ENCODE data around the gene TM4SF4.

TM4SF4 gene

GRCh38 chr3:149512073-149512782 is 37.7 kb downstream of the TM4SF4 start:
- no peak for DNase-seq (ENCODE audit: low read depth, low spot score)

GRCh38 chr3:149514471-149514870 is 40.0 kb downstream of the TM4SF4 start:
- no peak for DNase-seq (ENCODE audit: low read depth, low spot score)

GRCh38 chr3:149515249-149515648 is 40.8 kb downstream of the TM4SF4 start:
- no peak for DNase-seq (ENCODE audit: low read depth, low spot score)

GRCh38 chr3:149516920-149517319 is 42.4 kb downstream of the TM4SF4 start:
- no peak for DNase-seq (ENCODE audit: low read depth, low spot score)

- no peak for DNase-seq (ENCODE audit: low read depth, low spot score)
Observed at GRCh38 chr3:149519912-149520311, 45.4 kb downstream of the TM4SF4 start.

GRCh38 chr3:149523512-149524299 is 49.2 kb downstream of the TM4SF4 start:
- no peak for DNase-seq (ENCODE audit: low read depth, low spot score)

GRCh38 chr3:149527531-149528339 is 53.2 kb downstream of the TM4SF4 start:
- no peak for DNase-seq (ENCODE audit: low read depth, low spot score)

GRCh38 chr3:149528340-149528650 is 53.8 kb downstream of the TM4SF4 start:
- no peak for DNase-seq (ENCODE audit: low read depth, low spot score)

GRCh38 chr3:149529099-149529498 is 54.6 kb downstream of the TM4SF4 start:
- no peak for DNase-seq (ENCODE audit: low read depth, low spot score)

GRCh38 chr3:149532489-149533180 is 58.1 kb downstream of the TM4SF4 start:
- no peak for DNase-seq (ENCODE audit: low read depth, low spot score)

GRCh38 chr3:149534082-149534481 is 59.6 kb downstream of the TM4SF4 start:
- no peak for DNase-seq (ENCODE audit: low read depth, low spot score)

- no peak for DNase-seq (ENCODE audit: low read depth, low spot score)
Observed at GRCh38 chr3:149534671-149535332, 60.3 kb downstream of the TM4SF4 start.

GRCh38 chr3:149535333-149535685 is 60.8 kb downstream of the TM4SF4 start:
- DNase-seq (ENCODE audit: low read depth, low spot score), result no peak

GRCh38 chr3:149536429-149536828 is 61.9 kb downstream of the TM4SF4 start:
- DNase-seq (ENCODE audit: low read depth, low spot score), result no peak

GRCh38 chr3:149538371-149538770 is 63.9 kb downstream of the TM4SF4 start:
- no peak for DNase-seq (ENCODE audit: low read depth, low spot score)

- DNase-seq (ENCODE audit: low read depth, low spot score), result no peak
Observed at GRCh38 chr3:149541091-149541491, 66.6 kb downstream of the TM4SF4 start.

- no peak for DNase-seq (ENCODE audit: low read depth, low spot score)
Observed at GRCh38 chr3:149542375-149543312, 68.1 kb downstream of the TM4SF4 start.

GRCh38 chr3:149545049-149545448 is 70.6 kb downstream of the TM4SF4 start:
- no peak for DNase-seq (ENCODE audit: low read depth, low spot score)

GRCh38 chr3:149547413-149547812 is 72.9 kb downstream of the TM4SF4 start:
- DNase-seq (ENCODE audit: low read depth, low spot score), result no peak

- no peak for DNase-seq (ENCODE audit: low read depth, low spot score)
Observed at GRCh38 chr3:149547954-149548668, 73.6 kb downstream of the TM4SF4 start.

Measured in iPS DF 19.7 (cell line).